Endothelial cell (in vitro differentiated cells): ENCODE results near the gene SP110. TPM values are rescaled to one million over a fixed set of nuclear protein-coding genes. Genes with fewer than 3 reads are reported as not detected.
A peak's percentile ranks its signal among the peaks of the same experiment; 100 is the strongest.
"Not testable (repeated sequence)": the region's sequence is repeated elsewhere in the genome, so short reads cannot be mapped to it uniquely, and the experiment has no call there.

Experiments used
- DNase-seq: peaks from one replicate; pipeline ENCODE4 v3.0.0; 2021; ENCODE audit warnings: low spot score
- H3K27ac Mint-ChIP-seq: one replicate; pipeline ENCODE4 v1.8.0; 2021; ENCODE audit warnings: mixed read lengths, inconsistent platforms; ENCODE audit not compliant: unreplicated experiment
- H3K27me3 Mint-ChIP-seq: one replicate; pipeline ENCODE4 v1.8.0; 2021; ENCODE audit warnings: mild to moderate bottlenecking, moderate library complexity, mixed read lengths, inconsistent platforms; ENCODE audit not compliant: unreplicated experiment
- H3K36me3 Mint-ChIP-seq: one replicate; pipeline ENCODE4 v1.8.0; 2021; ENCODE audit warnings: mild to moderate bottlenecking, low read depth, mixed read lengths, inconsistent platforms; ENCODE audit not compliant: unreplicated experiment
- H3K4me1 Mint-ChIP-seq: one replicate; pipeline ENCODE4 v1.8.0; 2021; ENCODE audit warnings: mild to moderate bottlenecking, mixed read lengths, inconsistent platforms; ENCODE audit not compliant: unreplicated experiment
- H3K4me3 Mint-ChIP-seq: one replicate; pipeline ENCODE4 v1.8.0; 2021; ENCODE audit warnings: mild to moderate bottlenecking, mixed read lengths, inconsistent platforms; ENCODE audit not compliant: unreplicated experiment
- H3K9me3 Mint-ChIP-seq: one replicate; pipeline ENCODE4 v1.8.0; 2021; ENCODE audit warnings: mixed read lengths, inconsistent platforms; ENCODE audit not compliant: unreplicated experiment
- long read RNA-seq: library from polyadenylated mRNA; unstranded; transcript quantifications from one replicate; pipeline ENCODE4 v2.0.0, GENCODE V29; 2020; ENCODE audit not compliant: unreplicated experiment
- total RNA-seq: library from RNA; stranded (reverse); fragmentation: NEBNext Ultra II Directional; extraction: Animal tissue kit (Norgen Biotek cat#: 25700); gene quantifications from one replicate; pipeline ENCODE4 v1.2.1, GENCODE V29; 2021; ENCODE audit not compliant: unreplicated experiment
- TF ChIP-seq, protein P1 (sequence below): fragments of 200-600 bp; sonication (generic); IDR thresholded peaks from one replicate; pipeline ENCODE4 v1.5.0; 2021; ENCODE audit warnings: antibody characterized with exemption; ENCODE audit not compliant: unreplicated experiment

SP110 gene
- 5.3 TPM for total RNA-seq
- long read RNA-seq, partial matches to known transcripts: 4 of 6 reads
- long read RNA-seq, other reads (novel, unspliced or antisense): 2 of 6 reads

DNA sequence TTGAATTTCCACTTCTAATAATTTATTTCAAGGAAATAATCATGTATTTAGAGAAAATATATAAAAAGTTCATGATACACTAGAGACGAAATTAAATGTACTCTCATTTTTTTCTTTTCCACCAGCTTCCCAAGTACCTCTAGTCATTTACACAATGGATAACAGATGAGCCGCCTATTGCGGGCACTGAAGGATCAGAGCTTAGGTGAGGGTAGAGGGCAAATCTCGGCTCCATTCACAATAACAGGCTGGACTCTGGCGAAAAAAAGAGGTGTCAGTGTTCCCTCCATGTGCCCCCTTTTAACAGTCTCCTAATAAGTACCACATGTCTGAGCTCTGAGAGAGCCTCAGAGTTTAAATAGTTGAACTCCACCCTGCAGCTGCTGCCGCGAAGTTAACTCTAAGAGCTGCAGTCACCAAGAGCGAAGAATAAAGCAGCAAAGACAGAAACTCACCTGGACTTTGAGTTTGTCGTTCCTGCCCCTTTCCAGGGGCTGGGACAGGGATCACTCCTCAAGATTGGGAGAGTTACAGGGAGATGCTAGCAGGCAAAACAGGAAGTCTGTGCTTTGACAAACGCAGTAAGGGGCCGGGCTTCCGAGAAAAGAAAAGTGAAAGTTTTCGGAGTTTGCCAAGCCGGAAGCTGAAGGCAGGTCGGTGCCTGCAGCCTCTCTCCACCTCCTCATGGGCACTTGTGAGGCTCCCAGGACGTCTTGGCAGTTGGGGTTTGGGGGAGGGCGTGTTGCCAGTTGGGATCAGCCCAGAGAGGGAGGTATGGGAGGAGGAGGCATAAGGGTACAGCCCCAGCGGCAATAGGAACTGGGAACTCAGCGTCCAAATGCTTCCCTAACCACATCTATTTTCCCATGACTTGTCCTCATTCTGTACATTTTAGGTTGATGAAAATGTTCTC is at the start of gene SP110:
Gene SP110, minus strand, starts transcription at position 566 of the 913 bp plus-strand sequence. CDS start 3,057 bp downstream, outside the sequence.
- Mint-ChIP-seq H3K9me3 (no peaks in the 10 kb centered on the region), H3K4me3 (peak within 1 kb of the TSS; percentile 90), H3K36me3 (no peaks in the 10 kb centered on the region), H3K27me3 (no peaks in the 10 kb centered on the region), H3K4me1 (peaks cover 20% of the 10 kb centered on the region), H3K27ac (peak within 1 kb of the TSS; percentile 20)
- TF ChIP-seq, protein P1, sequence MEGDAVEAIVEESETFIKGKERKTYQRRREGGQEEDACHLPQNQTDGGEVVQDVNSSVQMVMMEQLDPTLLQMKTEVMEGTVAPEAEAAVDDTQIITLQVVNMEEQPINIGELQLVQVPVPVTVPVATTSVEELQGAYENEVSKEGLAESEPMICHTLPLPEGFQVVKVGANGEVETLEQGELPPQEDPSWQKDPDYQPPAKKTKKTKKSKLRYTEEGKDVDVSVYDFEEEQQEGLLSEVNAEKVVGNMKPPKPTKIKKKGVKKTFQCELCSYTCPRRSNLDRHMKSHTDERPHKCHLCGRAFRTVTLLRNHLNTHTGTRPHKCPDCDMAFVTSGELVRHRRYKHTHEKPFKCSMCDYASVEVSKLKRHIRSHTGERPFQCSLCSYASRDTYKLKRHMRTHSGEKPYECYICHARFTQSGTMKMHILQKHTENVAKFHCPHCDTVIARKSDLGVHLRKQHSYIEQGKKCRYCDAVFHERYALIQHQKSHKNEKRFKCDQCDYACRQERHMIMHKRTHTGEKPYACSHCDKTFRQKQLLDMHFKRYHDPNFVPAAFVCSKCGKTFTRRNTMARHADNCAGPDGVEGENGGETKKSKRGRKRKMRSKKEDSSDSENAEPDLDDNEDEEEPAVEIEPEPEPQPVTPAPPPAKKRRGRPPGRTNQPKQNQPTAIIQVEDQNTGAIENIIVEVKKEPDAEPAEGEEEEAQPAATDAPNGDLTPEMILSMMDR: no peak
- DNase-seq: peak; percentile 47

- Mint-ChIP-seq H3K27me3 (no peaks in the 10 kb centered on the region), H3K27ac (no peak overlapping the region), H3K4me1 (no peaks in the 10 kb centered on the region), H3K36me3 (no peaks in the 10 kb centered on the region), H3K4me3 (no peak overlapping the region), H3K9me3 (no peaks in the 10 kb centered on the region)
- TF ChIP-seq, protein P1: no peak
- DNase-seq: no peak
Measured at GRCh38 chr2:230268606-230269243, 48.9 kb upstream of the SP110 start.

DNA sequence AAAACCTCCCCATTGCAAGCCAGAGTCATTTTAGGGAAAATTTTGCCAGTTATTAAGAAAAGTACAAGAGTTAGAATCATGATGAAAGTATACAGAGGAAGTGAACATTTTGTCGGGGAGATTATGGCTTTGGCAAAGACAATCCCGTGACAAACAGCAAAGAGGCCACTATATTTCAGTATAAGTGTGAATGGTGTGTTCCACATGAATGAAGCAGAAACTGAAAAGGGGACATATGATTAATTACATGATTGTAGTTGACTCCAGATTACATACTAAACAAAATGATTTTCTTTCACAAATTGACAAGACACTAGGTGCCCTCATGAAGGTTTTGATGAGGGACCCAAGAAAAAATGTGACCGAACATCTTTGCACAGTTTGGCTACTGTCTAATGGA is 47.8 kb upstream of the SP110 start:
- Mint-ChIP-seq H3K27ac (no peak overlapping the region), H3K27me3 (no peaks in the 10 kb centered on the region), H3K9me3 (no peaks in the 10 kb centered on the region), H3K36me3 (no peaks in the 10 kb centered on the region), H3K4me3 (no peak overlapping the region), H3K4me1 (no peaks in the 10 kb centered on the region)
- TF ChIP-seq, protein P1: no peak
- no peak for DNase-seq

DNA sequence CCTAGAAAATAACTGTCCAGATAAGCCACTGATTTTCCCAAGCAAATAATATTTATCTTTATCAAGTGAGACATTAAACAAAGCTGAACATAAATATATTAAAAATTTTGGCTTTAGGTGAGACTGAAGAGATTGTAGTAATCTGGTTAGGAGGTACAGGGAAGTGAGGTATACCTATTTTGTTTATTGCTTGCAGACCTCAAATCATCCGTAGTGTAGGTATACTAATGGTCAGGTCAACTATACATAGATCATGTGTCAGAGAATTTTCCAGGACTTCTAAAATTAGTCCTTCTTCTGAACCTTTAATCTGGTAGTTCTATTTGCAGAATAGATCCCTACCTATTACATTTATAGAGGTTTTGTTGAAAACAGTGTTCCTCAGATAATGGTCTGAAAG is 47.3 kb upstream of the SP110 start:
- no peaks in the 10 kb centered on the region for H3K4me1 Mint-ChIP-seq
- DNase-seq: no peak
- H3K27me3 Mint-ChIP-seq: no peaks in the 10 kb centered on the region
- H3K27ac Mint-ChIP-seq: no peak overlapping the region
- TF ChIP-seq, protein P1: no peak
- no peak overlapping the region for H3K4me3 Mint-ChIP-seq
- H3K9me3 Mint-ChIP-seq: no peaks in the 10 kb centered on the region
- no peaks in the 10 kb centered on the region for H3K36me3 Mint-ChIP-seq

- no peak overlapping the region for H3K27ac Mint-ChIP-seq
- no peak for DNase-seq
- TF ChIP-seq, protein P1: no peak
- H3K4me1 Mint-ChIP-seq: no peaks in the 10 kb centered on the region
- no peaks in the 10 kb centered on the region for H3K9me3 Mint-ChIP-seq
- H3K4me3 Mint-ChIP-seq: no peak overlapping the region
- H3K36me3 Mint-ChIP-seq: no peaks in the 10 kb centered on the region
- H3K27me3 Mint-ChIP-seq: no peaks in the 10 kb centered on the region
Measured at GRCh38 chr2:230266638-230267037, 46.9 kb upstream of the SP110 start.

DNA sequence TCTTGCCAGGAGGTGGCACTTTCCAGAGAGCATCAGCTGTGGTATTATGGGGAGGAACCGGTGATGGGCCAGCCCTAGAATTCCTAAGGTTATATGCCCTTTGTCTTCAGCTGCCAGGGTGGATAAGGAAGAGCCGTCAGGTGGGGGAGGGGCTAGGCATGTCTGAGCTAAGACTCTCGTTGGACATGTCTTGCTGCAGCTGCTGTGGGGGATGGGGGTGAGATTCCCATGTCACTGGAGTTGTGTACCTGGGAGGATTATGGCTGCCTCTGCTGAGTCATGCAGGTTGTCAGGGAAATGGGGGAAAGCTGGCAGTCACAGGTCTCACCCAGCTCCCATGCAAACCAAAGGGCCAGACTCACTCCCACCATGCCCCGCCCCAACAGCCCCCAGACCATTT is 45.2 kb upstream of the SP110 start:
- not testable (repeated sequence) for H3K36me3 Mint-ChIP-seq, H3K4me3 Mint-ChIP-seq, H3K27ac Mint-ChIP-seq, H3K9me3 Mint-ChIP-seq, DNase-seq, H3K4me1 Mint-ChIP-seq, H3K27me3 Mint-ChIP-seq
